Measurements from ENCODE around the gene NOS2. TPM values are rescaled to one million over a fixed set of nuclear protein-coding genes. Genes with fewer than 3 reads are reported as not detected.

NOS2 gene
- total RNA-seq, 1 experiment from 2014 or later = not detected

- no TSS peak for BruUV-seq (replicated peaks)
- H3F3A ChIP-seq (ENCODE audit: insufficient read depth, low read depth) = peaks cover 5% of the 10 kb centered on the region; the same call in 1 of the 2 replicates
- no peaks in the 10 kb centered on the region for H4K20me1 ChIP-seq (ENCODE audit: insufficient read depth)
- H3K79me2 ChIP-seq (ENCODE audit: low read depth) = no peaks in the 10 kb centered on the region
- H3K4me2 ChIP-seq = peak overlapping the region; percentile 31; the same call in 1 of the 2 replicates
- H3K27ac ChIP-seq = no peak overlapping the region
- H3K9me2 ChIP-seq (ENCODE audit: insufficient read depth) = no peaks in the 10 kb centered on the region
- POLR2A ChIA-PET (ENCODE audit: unreplicated experiment) = no interaction called here
- H3K4me1 ChIP-seq (replicated peaks; ENCODE audit: insufficient read depth) = peaks cover 11% of the 10 kb centered on the region
- intact Hi-C loops (cut with micrococcal nuclease; ENCODE audit: unreplicated experiment) = loop anchor here (10.0 kb wide), 1 partner anchor 387 kb away; no protein-coding TSS in a partner anchor
- CTCF ChIA-PET = interaction anchor here (0.9 to 1.4 kb wide), 2 partner anchors 41 to 96 kb away, joined by 3 to 4 read pairs; partner anchors contain the start of gene LYRM9
- H3K27me3 ChIP-seq (ENCODE audit: insufficient read depth, low read depth) = peaks cover 29% of the 10 kb centered on the region
- no peak overlapping the region for H3K4me3 ChIP-seq
- no peaks in the 10 kb centered on the region for H3K9me3 ChIP-seq (ENCODE audit: insufficient read depth, low read depth)
- no peak overlapping the region for H2AFZ ChIP-seq
- TF ChIP-seq CTCF (conservative IDR thresholded peaks at IDR 0.05) = no peak; the same call in 1 of the 2 replicates
- no peak for TF ChIP-seq EZH2 (IDR thresholded peaks at IDR 0.05; ENCODE audit: low read depth)
- H3K36me3 ChIP-seq (ENCODE audit: low read depth) = no peaks in the 10 kb centered on the region
- DNase-seq = peak in 1 of 2 experiments; percentile 76
Observed at GRCh38 chr17:27797390-27798091, 2.8 kb downstream of the NOS2 start.

- intact Hi-C loops (cut with micrococcal nuclease; ENCODE audit: unreplicated experiment) = loop anchor here (10.0 kb wide), 1 partner anchor 391 kb away; no protein-coding TSS in a partner anchor
- H2AFZ ChIP-seq = no peak overlapping the region
- H3K36me3 ChIP-seq (ENCODE audit: low read depth) = no peaks in the 10 kb centered on the region
- no peak overlapping the region for H3K4me3 ChIP-seq
- H3K27me3 ChIP-seq (ENCODE audit: insufficient read depth, low read depth) = peaks cover 26% of the 10 kb centered on the region
- no peak overlapping the region for H3K4me2 ChIP-seq
- no peaks in the 10 kb centered on the region for H3K9me2 ChIP-seq (ENCODE audit: insufficient read depth)
- no peaks in the 10 kb centered on the region for H3K79me2 ChIP-seq (ENCODE audit: low read depth)
- H3F3A ChIP-seq (ENCODE audit: insufficient read depth, low read depth) = peaks cover 5% of the 10 kb centered on the region; the same call in 1 of the 2 replicates
- H4K20me1 ChIP-seq (ENCODE audit: insufficient read depth) = no peaks in the 10 kb centered on the region
- H3K27ac ChIP-seq = no peak overlapping the region
- TF ChIP-seq CTCF (conservative IDR thresholded peaks at IDR 0.05) (no peak), EZH2 (IDR thresholded peaks at IDR 0.05; ENCODE audit: low read depth) (no peak)
- H3K4me1 ChIP-seq (replicated peaks; ENCODE audit: insufficient read depth) = peaks cover 11% of the 10 kb centered on the region
- H3K9me3 ChIP-seq (ENCODE audit: insufficient read depth, low read depth) = no peaks in the 10 kb centered on the region
- CTCF ChIA-PET = interaction anchor here (0.7 kb wide), 1 partner anchor 8 kb away, joined by 3 read pairs; no protein-coding TSS in a partner anchor
- BruUV-seq (replicated peaks) = no TSS peak
- POLR2A ChIA-PET (ENCODE audit: unreplicated experiment) = no interaction called here
- DNase-seq = no peak
Observed at GRCh38 chr17:27793906-27794569, 6.3 kb downstream of the NOS2 start.

- ChIA-PET POLR2A (ENCODE audit: unreplicated experiment) (no interaction called here), CTCF (no interaction called here)
- Histone ChIP-seq H3F3A (ENCODE audit: insufficient read depth, low read depth) (peaks cover 5% of the 10 kb centered on the region; the same call in 1 of the 2 replicates), H2AFZ (no peak overlapping the region), H3K27me3 (ENCODE audit: insufficient read depth, low read depth) (peaks cover 29% of the 10 kb centered on the region), H3K4me1 (replicated peaks; ENCODE audit: insufficient read depth) (peaks cover 11% of the 10 kb centered on the region), H3K27ac (no peak overlapping the region), H3K79me2 (ENCODE audit: low read depth) (no peaks in the 10 kb centered on the region), H3K9me3 (ENCODE audit: insufficient read depth, low read depth) (no peaks in the 10 kb centered on the region), H3K36me3 (ENCODE audit: low read depth) (no peaks in the 10 kb centered on the region), H3K4me3 (no peak overlapping the region), H3K4me2 (no peak overlapping the region), H4K20me1 (ENCODE audit: insufficient read depth) (no peaks in the 10 kb centered on the region), H3K9me2 (ENCODE audit: insufficient read depth) (no peaks in the 10 kb centered on the region)
- intact Hi-C loops (cut with micrococcal nuclease; ENCODE audit: unreplicated experiment) = loop anchor here (10.0 kb wide), 1 partner anchor 391 kb away; no protein-coding TSS in a partner anchor
- BruUV-seq (replicated peaks) = no TSS peak
- TF ChIP-seq EZH2 (IDR thresholded peaks at IDR 0.05; ENCODE audit: low read depth) (no peak), CTCF (conservative IDR thresholded peaks at IDR 0.05) (no peak)
- no peak for DNase-seq
Observed at GRCh38 chr17:27793168-27793905, 7.0 kb downstream of the NOS2 start.

Data from PC-9 (cell line).